SK-N-SH treated with all-trans-retinoic acid at 6 μM for 48 hours (cell line): Measurements from ENCODE around the gene SH3TC1.

Experiments
- ATAC-seq: fragments of 200-7000 bp; cut with Tn5 transposase; 3 replicates; pipeline ENCODE4 v1.9.1; 2020; ENCODE audit warnings: mild to moderate bottlenecking, moderate library complexity
- ARNTL ChIP-seq: fragments of 450-650 bp; formaldehyde crosslinking; IDR thresholded peaks from 2 replicates; pipeline ENCODE4 v1.5.0; 2020; ENCODE audit warnings: low read depth, mild to moderate bottlenecking, moderate library complexity, borderline replicate concordance
- BACH2 ChIP-seq: fragments of 250-450 bp; sonication (Bioruptor Pico); IDR thresholded peaks from 2 replicates; pipeline ENCODE4 v1.9.0; 2021; ENCODE audit warnings: mild to moderate bottlenecking, borderline replicate concordance
- ESRRG ChIP-seq: fragments of 250-450 bp; sonication (Bioruptor Pico); IDR thresholded peaks from 2 replicates; pipeline ENCODE4 v1.6.1; 2021; ENCODE audit warnings: mild to moderate bottlenecking
- GLIS3 ChIP-seq: fragments of 250-450 bp; sonication (Bioruptor Pico); IDR thresholded peaks from 2 replicates; pipeline ENCODE4 v1.5.0; 2020; ENCODE audit warnings: mild to moderate bottlenecking, moderate library complexity
- ISL1 ChIP-seq: fragments of 250-450 bp; sonication (Bioruptor Pico); IDR thresholded peaks from 2 replicates; pipeline ENCODE4 v2.1.2; 2022; ENCODE audit warnings: mild to moderate bottlenecking, moderate library complexity
- PPARA ChIP-seq: fragments of 250-450 bp; sonication (Bioruptor Pico); IDR thresholded peaks from 2 replicates; pipeline ENCODE4 v1.5.0; 2020; ENCODE audit warnings: mild to moderate bottlenecking, borderline replicate concordance
- RARB ChIP-seq: fragments of 250-450 bp; sonication (Bioruptor Pico); IDR thresholded peaks from 2 replicates; pipeline ENCODE4 v1.8.0; 2021; ENCODE audit warnings: mild to moderate bottlenecking, moderate library complexity
- TOX ChIP-seq: fragments of 250-450 bp; sonication (Bioruptor Pico); IDR thresholded peaks from 2 replicates; pipeline ENCODE4 v1.8.0; 2021; ENCODE audit warnings: mild to moderate bottlenecking, moderate library complexity, borderline replicate concordance
- ZC3H10 ChIP-seq: fragments of 250-450 bp; sonication (Bioruptor Pico); IDR thresholded peaks from 2 replicates; pipeline ENCODE4 v1.5.1; 2021; ENCODE audit warnings: mild to moderate bottlenecking, moderate library complexity
- ZFP3 ChIP-seq: fragments of 250-450 bp; sonication (Bioruptor Pico); IDR thresholded peaks from 2 replicates; pipeline ENCODE4 v1.5.0; 2020; ENCODE audit warnings: mild to moderate bottlenecking, moderate library complexity
- ZFP30 ChIP-seq: fragments of 450-650 bp; formaldehyde crosslinking; IDR thresholded peaks from 2 replicates; pipeline ENCODE4 v1.5.0; 2022; ENCODE audit warnings: mild to moderate bottlenecking, moderate library complexity
- ZNF565 ChIP-seq: fragments of 450-650 bp; formaldehyde crosslinking; conservative IDR thresholded peaks from 2 replicates; pipeline ENCODE4 v1.5.0; 2020; ENCODE audit warnings: low read depth, mild to moderate bottlenecking, moderate library complexity
- ZNF70 ChIP-seq: fragments of 450-650 bp; formaldehyde crosslinking; IDR thresholded peaks from 2 replicates; pipeline ENCODE4 v1.5.0; 2020; ENCODE audit warnings: mild to moderate bottlenecking, moderate library complexity
- ZNF8 ChIP-seq: fragments of 450-650 bp; formaldehyde crosslinking; IDR thresholded peaks from 2 replicates; pipeline ENCODE4 v1.5.0; 2020; ENCODE audit warnings: mild to moderate bottlenecking, moderate library complexity
- TF ChIP-seq, protein P1 (sequence below): fragments of 250-450 bp; sonication (Bioruptor Pico); IDR thresholded peaks from 2 replicates; pipeline ENCODE4 v1.5.1; 2021; ENCODE audit warnings: mild to moderate bottlenecking, moderate library complexity
- TF ChIP-seq, protein P2 (sequence below): fragments of 250-450 bp; sonication (Bioruptor Pico); IDR thresholded peaks from 2 replicates; pipeline ENCODE4 v1.5.0; 2020; ENCODE audit warnings: mild to moderate bottlenecking, moderate library complexity
- TF ChIP-seq, protein P3 (sequence below): fragments of 250-450 bp; sonication (Bioruptor Pico); IDR thresholded peaks from 2 replicates; pipeline ENCODE4 v1.8.0; 2021; ENCODE audit warnings: low read depth, mild to moderate bottlenecking, moderate library complexity, borderline replicate concordance

SH3TC1 gene

DNA sequence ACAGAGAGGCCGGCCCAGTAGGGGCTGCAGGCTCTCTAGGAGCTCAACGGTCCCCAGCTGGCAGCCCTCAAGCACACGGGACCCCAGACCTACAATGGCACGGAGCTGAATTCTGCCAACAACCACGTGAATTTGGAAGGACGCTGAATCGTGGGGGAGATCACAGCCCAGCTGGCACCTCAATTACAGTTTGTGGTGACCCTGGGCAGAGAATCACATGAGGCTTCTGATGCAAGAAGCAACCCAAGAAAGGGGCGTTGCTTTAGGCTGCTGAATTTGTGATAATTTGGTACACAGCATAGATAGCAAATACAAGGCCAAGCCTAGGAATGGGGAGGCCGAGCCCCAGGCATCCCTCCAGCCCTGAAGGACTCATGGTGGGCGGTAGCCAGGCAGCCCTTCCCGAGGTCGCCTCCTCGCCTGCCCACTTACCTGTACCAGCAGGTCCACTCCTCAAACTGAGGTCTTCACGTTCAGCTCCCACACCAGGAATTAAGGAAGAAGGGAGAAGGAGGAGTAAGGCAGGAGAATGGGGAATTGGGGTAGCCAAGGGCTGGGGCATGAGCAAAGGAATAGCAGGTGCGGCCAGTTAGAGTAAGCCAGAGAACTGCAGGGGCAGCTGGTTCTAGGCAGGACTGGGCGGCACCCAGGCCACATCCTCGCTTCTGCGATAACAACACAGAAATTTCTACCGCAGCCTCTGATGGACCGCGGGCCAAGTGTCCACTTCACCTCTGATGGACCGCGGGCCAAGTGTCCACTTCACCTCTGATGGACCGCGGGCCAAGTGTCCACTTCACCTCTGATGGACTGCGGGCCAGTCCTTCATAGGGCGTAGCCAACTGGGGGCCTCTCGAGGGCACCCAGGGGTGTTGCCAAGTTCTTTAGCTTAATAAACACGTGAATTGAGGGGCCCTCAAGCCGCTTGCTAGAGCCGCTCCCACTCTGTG lies 47.1 kb downstream of the SH3TC1 start:
- TF ChIP-seq RARB (CRISPR knock-in tag) (no peak), ZNF70 (CRISPR knock-in tag) (no peak)
- ATAC-seq = no peak

DNA sequence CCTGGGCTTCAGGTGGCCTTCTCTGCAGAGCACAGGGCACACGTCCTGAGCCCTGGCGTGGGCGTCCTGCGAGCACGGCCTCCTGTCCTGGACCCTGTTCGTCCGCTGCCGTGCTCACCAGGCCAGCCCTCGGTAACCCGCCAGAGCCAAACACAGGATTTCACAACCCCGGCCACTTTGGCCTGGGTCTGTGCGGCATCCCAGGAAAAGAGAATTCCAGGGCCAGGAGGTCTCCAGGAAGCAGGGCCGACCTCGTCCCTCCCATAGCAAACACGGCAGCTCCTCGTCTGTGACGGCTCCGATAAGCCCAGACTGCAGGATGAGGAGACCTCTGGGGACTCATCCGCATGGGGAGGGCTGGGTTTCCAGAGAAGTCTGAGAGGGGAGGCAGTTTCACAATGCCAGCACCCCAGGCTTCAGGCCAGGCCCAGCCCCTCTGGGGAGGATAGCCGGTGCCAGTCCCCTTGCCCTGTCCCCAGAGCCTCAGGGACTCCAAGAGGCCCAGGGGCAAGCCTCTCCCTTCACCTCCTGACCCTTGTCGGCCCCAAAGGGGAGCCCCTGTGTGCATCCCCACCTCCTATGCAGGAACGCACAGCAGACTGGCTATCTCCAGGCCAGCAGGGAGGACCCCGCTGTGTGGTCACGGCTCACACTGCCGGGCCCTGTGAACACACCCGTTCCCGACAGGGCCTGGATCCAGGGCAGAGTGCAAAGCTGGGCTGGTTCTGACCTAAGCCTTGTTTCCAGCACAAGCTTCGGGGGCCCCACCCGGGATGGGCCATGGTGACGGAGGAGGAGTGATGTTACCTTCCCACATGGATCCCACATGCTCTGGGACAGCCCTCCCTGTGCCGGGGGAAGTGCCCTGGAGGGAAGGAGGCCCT lies 48.2 kb downstream of the SH3TC1 start:
- ATAC-seq = no peak
- TF ChIP-seq, protein P1, sequence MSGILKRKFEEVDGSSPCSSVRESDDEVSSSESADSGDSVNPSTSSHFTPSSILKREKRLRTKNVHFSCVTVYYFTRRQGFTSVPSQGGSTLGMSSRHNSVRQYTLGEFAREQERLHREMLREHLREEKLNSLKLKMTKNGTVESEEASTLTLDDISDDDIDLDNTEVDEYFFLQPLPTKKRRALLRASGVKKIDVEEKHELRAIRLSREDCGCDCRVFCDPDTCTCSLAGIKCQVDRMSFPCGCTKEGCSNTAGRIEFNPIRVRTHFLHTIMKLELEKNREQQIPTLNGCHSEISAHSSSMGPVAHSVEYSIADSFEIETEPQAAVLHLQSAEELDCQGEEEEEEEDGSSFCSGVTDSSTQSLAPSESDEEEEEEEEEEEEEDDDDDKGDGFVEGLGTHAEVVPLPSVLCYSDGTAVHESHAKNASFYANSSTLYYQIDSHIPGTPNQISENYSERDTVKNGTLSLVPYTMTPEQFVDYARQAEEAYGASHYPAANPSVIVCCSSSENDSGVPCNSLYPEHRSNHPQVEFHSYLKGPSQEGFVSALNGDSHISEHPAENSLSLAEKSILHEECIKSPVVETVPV = no peak
- TF ChIP-seq, all 23 proteins: peak for 0

DNA sequence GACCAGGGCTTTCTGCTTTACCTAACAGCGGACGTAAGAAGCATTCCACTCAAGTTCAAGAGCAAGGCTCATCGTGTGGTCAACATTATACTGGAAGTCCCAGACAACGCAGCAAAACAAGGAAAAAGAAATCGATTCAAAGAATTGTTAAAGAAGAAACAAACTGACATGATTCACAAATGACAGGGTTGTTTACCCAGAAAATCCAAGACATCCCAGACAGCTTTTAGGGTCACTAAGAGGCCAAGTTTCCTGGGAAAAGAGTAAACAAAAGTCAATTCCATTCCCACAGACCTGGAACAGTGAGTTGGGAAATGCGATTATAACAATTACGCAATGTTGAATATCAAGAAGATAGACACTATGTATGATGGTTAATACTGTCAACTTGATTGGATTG lies 49.0 kb downstream of the SH3TC1 start:
- TF ChIP-seq ZNF8 (CRISPR knock-in tag) = no peak
- ATAC-seq = no peak

DNA sequence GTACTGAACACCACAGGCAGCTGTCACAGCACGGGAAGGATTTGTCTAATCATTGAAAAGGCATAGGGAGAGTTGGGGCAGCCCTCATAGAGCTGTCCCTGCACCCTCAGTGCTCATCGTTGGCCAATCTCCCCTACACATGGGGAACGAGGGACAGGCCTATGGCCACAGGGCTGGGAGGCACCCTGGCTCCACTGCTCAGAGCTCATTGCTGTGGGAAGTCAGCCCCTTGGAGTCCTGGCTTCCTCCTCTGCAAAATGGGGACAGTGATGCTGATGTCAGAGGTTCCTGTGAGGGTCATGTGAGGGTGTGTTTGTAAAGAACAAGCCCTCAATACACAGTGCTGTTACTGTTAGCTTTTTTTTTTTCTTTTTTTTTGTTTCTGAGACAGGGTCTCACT lies 51.1 kb downstream of the SH3TC1 start:
- no peak for TF ChIP-seq ZC3H10 (CRISPR knock-in tag)
- TF ChIP-seq, protein P2, sequence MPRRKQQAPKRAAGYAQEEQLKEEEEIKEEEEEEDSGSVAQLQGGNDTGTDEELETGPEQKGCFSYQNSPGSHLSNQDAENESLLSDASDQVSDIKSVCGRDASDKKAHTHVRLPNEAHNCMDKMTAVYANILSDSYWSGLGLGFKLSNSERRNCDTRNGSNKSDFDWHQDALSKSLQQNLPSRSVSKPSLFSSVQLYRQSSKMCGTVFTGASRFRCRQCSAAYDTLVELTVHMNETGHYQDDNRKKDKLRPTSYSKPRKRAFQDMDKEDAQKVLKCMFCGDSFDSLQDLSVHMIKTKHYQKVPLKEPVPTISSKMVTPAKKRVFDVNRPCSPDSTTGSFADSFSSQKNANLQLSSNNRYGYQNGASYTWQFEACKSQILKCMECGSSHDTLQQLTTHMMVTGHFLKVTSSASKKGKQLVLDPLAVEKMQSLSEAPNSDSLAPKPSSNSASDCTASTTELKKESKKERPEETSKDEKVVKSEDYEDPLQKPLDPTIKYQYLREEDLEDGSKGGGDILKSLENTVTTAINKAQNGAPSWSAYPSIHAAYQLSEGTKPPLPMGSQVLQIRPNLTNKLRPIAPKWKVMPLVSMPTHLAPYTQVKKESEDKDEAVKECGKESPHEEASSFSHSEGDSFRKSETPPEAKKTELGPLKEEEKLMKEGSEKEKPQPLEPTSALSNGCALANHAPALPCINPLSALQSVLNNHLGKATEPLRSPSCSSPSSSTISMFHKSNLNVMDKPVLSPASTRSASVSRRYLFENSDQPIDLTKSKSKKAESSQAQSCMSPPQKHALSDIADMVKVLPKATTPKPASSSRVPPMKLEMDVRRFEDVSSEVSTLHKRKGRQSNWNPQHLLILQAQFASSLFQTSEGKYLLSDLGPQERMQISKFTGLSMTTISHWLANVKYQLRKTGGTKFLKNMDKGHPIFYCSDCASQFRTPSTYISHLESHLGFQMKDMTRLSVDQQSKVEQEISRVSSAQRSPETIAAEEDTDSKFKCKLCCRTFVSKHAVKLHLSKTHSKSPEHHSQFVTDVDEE (CRISPR knock-in tag) = no peak
- TF ChIP-seq, protein P3, sequence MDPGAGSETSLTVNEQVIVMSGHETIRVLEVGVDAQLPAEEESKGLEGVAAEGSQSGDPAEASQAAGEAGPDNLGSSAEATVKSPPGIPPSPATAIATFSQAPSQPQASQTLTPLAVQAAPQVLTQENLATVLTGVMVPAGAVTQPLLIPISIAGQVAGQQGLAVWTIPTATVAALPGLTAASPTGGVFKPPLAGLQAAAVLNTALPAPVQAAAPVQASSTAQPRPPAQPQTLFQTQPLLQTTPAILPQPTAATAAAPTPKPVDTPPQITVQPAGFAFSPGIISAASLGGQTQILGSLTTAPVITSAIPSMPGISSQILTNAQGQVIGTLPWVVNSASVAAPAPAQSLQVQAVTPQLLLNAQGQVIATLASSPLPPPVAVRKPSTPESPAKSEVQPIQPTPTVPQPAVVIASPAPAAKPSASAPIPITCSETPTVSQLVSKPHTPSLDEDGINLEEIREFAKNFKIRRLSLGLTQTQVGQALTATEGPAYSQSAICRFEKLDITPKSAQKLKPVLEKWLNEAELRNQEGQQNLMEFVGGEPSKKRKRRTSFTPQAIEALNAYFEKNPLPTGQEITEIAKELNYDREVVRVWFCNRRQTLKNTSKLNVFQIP (CRISPR knock-in tag) = no peak
- TF ChIP-seq TOX (CRISPR knock-in tag) = no peak
- no peak for TF ChIP-seq PPARA
- no peak for TF ChIP-seq BACH2 (CRISPR knock-in tag)
- TF ChIP-seq ARNTL (CRISPR knock-in tag) = no peak
- no peak for TF ChIP-seq ZNF8 (CRISPR knock-in tag)
- TF ChIP-seq ISL1 = no peak
- TF ChIP-seq RARB (CRISPR knock-in tag) = no peak
- no peak for TF ChIP-seq ZNF565 (CRISPR knock-in tag)
- TF ChIP-seq ESRRG (CRISPR knock-in tag) = no peak
- TF ChIP-seq, protein P1 = no peak
- TF ChIP-seq GLIS3 (CRISPR knock-in tag) = no peak
- no peak for TF ChIP-seq ZFP30 (CRISPR knock-in tag)
- no peak for ATAC-seq

DNA sequence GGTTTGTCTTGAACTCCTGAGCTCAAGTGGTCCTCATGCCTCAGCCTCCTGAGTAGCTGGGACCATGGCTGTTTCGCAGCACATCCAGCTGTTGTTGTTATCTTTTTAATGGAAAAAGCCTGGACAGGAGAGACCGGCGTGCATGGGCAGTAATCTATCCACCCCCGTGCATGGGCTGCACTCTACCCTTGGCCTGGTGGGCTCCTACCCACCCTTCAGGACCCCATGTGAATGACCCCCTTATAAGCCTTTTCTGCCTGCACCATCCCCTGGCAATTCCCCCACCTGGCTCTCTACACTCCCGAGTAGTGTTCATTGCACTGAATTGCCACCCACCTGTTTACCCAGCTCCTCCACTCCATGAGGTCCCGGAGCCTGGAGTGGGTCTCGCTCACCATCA lies 51.5 kb downstream of the SH3TC1 start:
- TF ChIP-seq ZFP3 (peak; percentile 84), ZFP30 (CRISPR knock-in tag) (no peak)
- no peak for ATAC-seq
